Prostate gland (tissue), 2 donors: Measurements from ENCODE around the gene IGLL1. TPM values are rescaled to one million over a fixed set of nuclear protein-coding genes. Genes with fewer than 3 reads are reported as not detected.

Source experiments
- DNase-seq: peaks from one replicate; pipeline ENCODE4 v3.0.0-alpha.2; 2019; ENCODE audit warnings: low spot score
- H3K27ac ChIP-seq, 2 donors: fragments of 200-600 bp; sonication (generic); 2 replicates each; pipeline ENCODE4 v1.5.1; 2017 to 2019
- H3K27me3 ChIP-seq: fragments of 200-600 bp; sonication (generic); replicated peaks from 2 replicates; pipeline ENCODE4 v1.5.1; 2019; ENCODE audit not compliant: insufficient read depth
- H3K36me3 ChIP-seq, 2 donors: fragments of 200-600 bp; sonication (generic); 1 replicate in 1 of 2; 2 replicates in 1 of 2; pipeline versions ENCODE4 v1.5.1 to v1.8.1; 2017 to 2019
- H3K4me1 ChIP-seq: fragments of 200-600 bp; sonication (generic); replicated peaks from 2 replicates; pipeline ENCODE4 v1.5.1; 2019
- H3K4me3 ChIP-seq, 2 donors: fragments of 200-600 bp; sonication (generic); 2 replicates each; pipeline ENCODE4 v1.5.1; 2017 to 2019
- H3K9me3 ChIP-seq: fragments of 200-600 bp; sonication (generic); 2 replicates; pipeline ENCODE4 v1.5.1; 2017
- CTCF ChIP-seq, 4 experiments: fragments of 200-600 bp in 2 of 4; fragments of 450-650 bp in 2 of 4; sonication (generic) in 2 of 4; IDR thresholded peaks; 1 replicate in 3 of 4; 2 replicates in 1 of 4; pipeline ENCODE4 v1.5.1; 2016 to 2019; ENCODE audit warnings: antibody characterized with exemption in 4 of 4, mild to moderate bottlenecking in 2 of 4, moderate library complexity in 2 of 4
- POLR2A ChIP-seq: fragments of 450-650 bp; IDR thresholded peaks from one replicate; pipeline ENCODE4 v1.6.1; 2016; ENCODE audit warnings: antibody characterized with exemption, mild to moderate bottlenecking
- POLR2AphosphoS5 ChIP-seq: sonication (generic); formaldehyde crosslinking; IDR thresholded peaks from one replicate; pipeline ENCODE4 v1.6.1; 2017; ENCODE audit warnings: antibody characterized with exemption
- WGBS: methylation state at CpG from one replicate; pipeline ENCODE4 v1.1.5; 2018; 5-methylcytosine and 5-hydroxymethylcytosine counted together
- intact Hi-C: fragments of 100-400 bp; cut with DNase I; formaldehyde crosslinking; loops from one replicate; pipeline ENCODE4 v1.14.2; 2022
- total RNA-seq, 2 donors: library from RNA; depleted of rRNA; stranded (reverse); fragments of >200 nt; gene quantifications; one replicate each; pipeline ENCODE4 v1.1.0, GENCODE V29; 2016

The IGLL1 gene
- total RNA-seq, 2 donors from 2014 or later = 0.85 TPM; not detected in 1

GRCh38 chr22:23580576-23581259 lies 628 bp upstream of the IGLL1 start:
- no peak for DNase-seq
- intact Hi-C loops = no loop called here

GRCh38 chr22:23579280-23579679 lies 810 bp downstream of the IGLL1 start:
- Histone ChIP-seq H3K4me1 (no peaks in the 10 kb centered on the region), H3K9me3 (no peaks in the 10 kb centered on the region), H3K27ac (no peak overlapping the region), H3K36me3 (no peaks in the 10 kb centered on the region), H3K4me3 (no peak overlapping the region), H3K27me3 (no peaks in the 10 kb centered on the region)
- TF ChIP-seq CTCF (IDR thresholded peaks at IDR 0.05) (no peak), POLR2A (no peak), POLR2AphosphoS5 (no peak)
- no peak for DNase-seq
- WGBS = 95% methylated on average over 3 of the region's 5 CpGs
- intact Hi-C loops = no loop called here

More at GRCh38 chr22:23580576-23581259, 628 bp upstream of the IGLL1 start:
- no peak overlapping the region for H3K27ac ChIP-seq
- 77% methylated on average over 11 of the region's 11 CpGs for WGBS
- H3K4me1 ChIP-seq = no peaks in the 10 kb centered on the region
- no peaks in the 10 kb centered on the region for H3K36me3 ChIP-seq
- TF ChIP-seq POLR2A (no peak), CTCF (IDR thresholded peaks at IDR 0.05) (no peak), POLR2AphosphoS5 (no peak)
- H3K9me3 ChIP-seq = no peaks in the 10 kb centered on the region
- H3K27me3 ChIP-seq = no peaks in the 10 kb centered on the region
- H3K4me3 ChIP-seq = no peak overlapping the region

- 78% methylated on average over 11 of the region's 11 CpGs for WGBS
- no peak for DNase-seq
- intact Hi-C loops = no loop called here
- TF ChIP-seq POLR2AphosphoS5 (no peak), CTCF (IDR thresholded peaks at IDR 0.05) (no peak), POLR2A (no peak)
- H3K4me1 ChIP-seq = no peaks in the 10 kb centered on the region
- H3K27ac ChIP-seq = no peak overlapping the region
- H3K4me3 ChIP-seq = no peak overlapping the region
- no peaks in the 10 kb centered on the region for H3K27me3 ChIP-seq
- no peaks in the 10 kb centered on the region for H3K36me3 ChIP-seq
- H3K9me3 ChIP-seq = no peaks in the 10 kb centered on the region
Measured at GRCh38 chr22:23578306-23578705, 1.8 kb downstream of the IGLL1 start.

DNA sequence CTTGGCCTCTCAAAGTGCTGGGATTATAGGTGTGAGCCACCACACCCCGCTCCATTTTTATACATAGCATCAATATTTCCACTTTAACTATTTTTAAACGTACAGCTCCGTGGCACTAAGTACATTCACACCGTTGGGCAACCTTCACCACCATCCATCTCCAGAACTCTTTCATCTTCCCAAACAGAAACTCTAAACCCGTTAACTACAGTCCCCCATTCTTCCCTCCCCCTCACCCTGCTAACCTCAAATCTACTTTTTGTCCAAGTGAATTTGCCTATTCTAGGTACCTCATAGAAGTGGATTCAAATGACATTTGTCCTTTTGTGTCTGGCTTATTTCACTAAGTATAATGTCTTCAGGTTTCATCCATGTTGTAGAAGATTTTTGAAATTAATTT lies 3.4 kb downstream of the IGLL1 start:
- no peak overlapping the region for H3K27ac ChIP-seq
- H3K4me3 ChIP-seq = no peak overlapping the region
- no peaks in the 10 kb centered on the region for H3K9me3 ChIP-seq
- no peaks in the 10 kb centered on the region for H3K4me1 ChIP-seq
- intact Hi-C loops = no loop called here
- no peak for DNase-seq
- WGBS = 59% methylated on average over 5 of the region's 5 CpGs
- no peak for TF ChIP-seq POLR2AphosphoS5
- TF ChIP-seq POLR2A = no peak
- no peak for TF ChIP-seq CTCF (IDR thresholded peaks at IDR 0.05)
- no peaks in the 10 kb centered on the region for H3K27me3 ChIP-seq
- H3K36me3 ChIP-seq = no peaks in the 10 kb centered on the region

DNA sequence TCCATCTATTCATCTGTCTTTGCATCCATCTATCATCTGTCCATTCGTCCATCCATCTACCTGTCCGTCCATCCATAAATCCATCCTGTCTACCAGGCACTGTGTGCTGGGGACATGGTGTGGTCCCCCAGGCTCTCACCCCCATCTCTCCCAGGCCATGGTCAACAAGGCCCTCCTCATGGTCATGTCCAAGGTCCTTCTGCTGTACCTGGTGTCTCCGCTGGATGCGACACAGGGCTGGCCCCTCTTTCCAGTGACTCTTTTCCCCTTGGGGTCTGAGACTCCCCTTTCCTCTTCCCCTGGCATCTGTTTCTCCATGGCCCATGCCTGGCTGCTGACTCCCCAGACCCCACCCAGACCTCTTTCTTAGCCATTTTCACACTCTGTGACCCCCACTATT lies 4.5 kb downstream of the IGLL1 start:
- DNase-seq = no peak
- H3K27ac ChIP-seq = no peak overlapping the region
- H3K4me3 ChIP-seq = no peak overlapping the region
- H3K36me3 ChIP-seq = no peaks in the 10 kb centered on the region
- H3K4me1 ChIP-seq = no peaks in the 10 kb centered on the region
- H3K27me3 ChIP-seq = no peaks in the 10 kb centered on the region
- intact Hi-C loops = no loop called here
- 97% methylated on average over 4 of the region's 4 CpGs for WGBS
- TF ChIP-seq CTCF (IDR thresholded peaks at IDR 0.05) = no peak
- TF ChIP-seq POLR2A = no peak
- no peak for TF ChIP-seq POLR2AphosphoS5
- H3K9me3 ChIP-seq = no peaks in the 10 kb centered on the region
